ENCODE measurements around the gene FAM3D. TPM values are rescaled to one million over a fixed set of nuclear protein-coding genes. Genes with fewer than 3 reads are reported as not detected.

FAM3D gene, protein sequence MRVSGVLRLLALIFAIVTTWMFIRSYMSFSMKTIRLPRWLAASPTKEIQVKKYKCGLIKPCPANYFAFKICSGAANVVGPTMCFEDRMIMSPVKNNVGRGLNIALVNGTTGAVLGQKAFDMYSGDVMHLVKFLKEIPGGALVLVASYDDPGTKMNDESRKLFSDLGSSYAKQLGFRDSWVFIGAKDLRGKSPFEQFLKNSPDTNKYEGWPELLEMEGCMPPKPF
- 6.2 and 11.4 TPM in 2 replicates for total RNA-seq

GRCh38 chr3:58666683-58667082, at the start of gene FAM3D:
FAM3D (minus strand) TSS chr3:58666774; CDS start chr3:58655563, 11,211 bp downstream.

Other genes starting within 250 kb of the FAM3D start
- 72.5 and 80.4 TPM in 2 replicates for gene PDHB, start 232.9 kb downstream of the FAM3D start, total RNA-seq
- gene KCTD6, start 174.7 kb downstream of the FAM3D start, total RNA-seq: 6.2 and 8.2 TPM in 2 replicates
- gene ACOX2, start 129.6 kb downstream of the FAM3D start, total RNA-seq: 0.28 and 0.85 TPM in 2 replicates
- not detected in 2 replicates for gene FAM107A, start 89.4 kb downstream of the FAM3D start, total RNA-seq

Data from airway epithelial cell (primary cell).